GM19463 (cell line): Measurements from ENCODE around the gene GTF2F1.
"Not testable (repeated sequence)": the region's sequence is repeated elsewhere in the genome, so short reads cannot be mapped to it uniquely, and the experiment has no call there.

Experiments used
- ATAC-seq: cut with Tn5 transposase; IDR thresholded peaks from one replicate; pipeline ENCODE4 v1.9.1; 2021; ENCODE audit warnings: mild to moderate bottlenecking, moderate library complexity; ENCODE audit not compliant: unreplicated experiment

The GTF2F1 gene

DNA sequence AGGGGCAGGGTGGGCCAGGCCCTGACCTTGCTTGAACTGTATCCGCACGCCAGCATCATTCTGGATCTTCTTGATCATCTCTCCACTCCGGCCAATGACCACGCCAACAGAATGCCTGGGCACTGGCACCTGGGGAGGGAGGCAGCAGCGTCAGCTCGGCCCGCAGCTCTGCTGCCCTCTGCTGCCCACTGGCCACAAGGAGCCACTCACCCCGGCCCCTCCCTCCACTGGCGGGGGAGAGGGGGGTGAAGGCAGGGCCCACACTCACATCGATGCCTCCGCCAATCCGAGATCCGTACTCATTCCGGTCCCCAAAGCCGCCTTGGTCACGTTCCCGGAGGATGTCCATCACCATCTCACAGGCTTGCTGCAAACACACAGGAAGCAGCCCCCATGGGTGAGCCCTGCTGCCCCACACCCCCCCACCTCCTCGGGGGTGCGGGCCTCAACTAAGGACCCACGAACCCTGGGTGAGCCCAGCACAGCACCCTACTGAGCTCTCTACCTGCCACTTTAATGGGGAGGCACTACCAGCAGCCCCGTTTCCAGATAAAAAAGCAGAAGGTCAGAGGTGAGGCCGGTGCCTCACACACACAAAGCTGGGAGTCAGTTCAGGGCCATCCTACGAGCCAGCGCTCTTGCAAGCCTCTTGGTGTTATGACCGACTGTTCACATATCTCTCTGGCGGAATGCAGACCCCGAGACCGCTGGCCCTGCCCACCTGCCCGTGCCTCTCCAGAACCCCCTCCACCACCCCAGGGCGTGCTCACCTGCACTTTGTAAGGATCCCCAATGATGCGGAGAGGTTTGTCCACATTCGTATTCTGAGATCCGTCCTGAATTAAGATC lies 25.0 kb upstream of the GTF2F1 start:
- ATAC-seq: no peak

DNA sequence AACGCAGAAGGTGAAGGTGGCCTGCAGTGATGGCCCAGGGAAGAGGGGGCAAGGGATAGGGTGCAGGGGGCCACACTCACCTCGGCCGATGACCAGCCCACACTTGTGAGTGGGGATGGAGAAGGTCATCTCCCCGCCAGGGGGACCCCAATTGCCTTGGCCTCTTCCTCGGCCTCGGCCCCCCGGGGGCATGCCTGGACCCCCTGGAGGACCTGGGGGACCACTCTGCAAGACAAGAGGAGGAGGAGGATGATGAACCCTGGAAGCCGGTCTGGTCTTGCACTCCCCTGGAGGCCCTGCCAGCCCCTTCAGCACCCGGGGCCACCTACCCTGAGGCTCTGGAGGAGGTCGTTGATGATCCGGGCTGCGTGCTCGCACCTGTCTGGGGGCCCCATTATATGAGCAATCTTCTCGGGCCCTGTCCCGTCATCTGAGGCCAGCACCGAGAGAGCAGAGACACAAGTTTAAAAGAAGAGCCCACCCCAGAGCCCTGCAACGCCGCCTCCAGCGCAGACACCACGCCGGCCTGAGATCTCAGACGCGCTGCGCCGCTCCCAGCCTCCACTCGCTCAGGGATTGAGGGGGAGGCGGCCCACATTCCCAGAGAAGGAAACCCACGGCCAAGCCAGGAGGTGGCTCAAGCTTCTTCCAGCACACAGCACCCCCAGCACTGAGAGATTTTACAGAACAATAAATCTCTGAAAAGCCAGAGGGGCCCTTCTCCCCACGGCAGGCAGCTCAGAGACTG lies 23.9 kb upstream of the GTF2F1 start:
- ATAC-seq: no peak

DNA sequence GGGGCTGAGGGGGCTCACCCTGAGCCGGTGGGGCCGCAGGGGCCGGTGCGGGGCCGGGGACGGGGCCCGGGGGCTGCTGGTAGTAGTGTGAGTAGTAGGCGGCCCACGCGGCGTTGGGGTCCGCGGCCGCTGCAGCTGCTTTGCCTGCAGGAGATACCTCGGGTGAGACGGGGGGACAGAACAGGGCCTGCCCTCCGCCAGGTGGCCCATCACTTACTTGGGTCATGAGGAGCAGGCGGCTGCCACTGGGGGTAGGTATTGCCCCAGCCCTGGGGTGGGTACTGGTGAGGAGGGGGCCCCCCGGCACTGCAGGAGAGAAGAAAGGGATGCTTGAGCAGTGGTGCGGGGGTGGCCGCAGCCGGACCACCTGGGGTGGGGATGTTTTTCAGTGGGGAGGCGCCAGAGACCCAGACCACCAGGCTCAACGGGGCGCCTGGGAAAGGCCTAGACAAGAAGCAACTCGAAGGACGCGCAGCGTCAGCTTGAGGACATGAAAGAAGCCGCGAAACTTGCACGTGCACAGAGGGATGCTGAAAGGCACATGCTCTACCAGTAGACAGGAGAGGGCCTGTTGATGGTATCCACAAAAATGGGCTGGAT lies 22.7 kb upstream of the GTF2F1 start:
- no peak for ATAC-seq

DNA sequence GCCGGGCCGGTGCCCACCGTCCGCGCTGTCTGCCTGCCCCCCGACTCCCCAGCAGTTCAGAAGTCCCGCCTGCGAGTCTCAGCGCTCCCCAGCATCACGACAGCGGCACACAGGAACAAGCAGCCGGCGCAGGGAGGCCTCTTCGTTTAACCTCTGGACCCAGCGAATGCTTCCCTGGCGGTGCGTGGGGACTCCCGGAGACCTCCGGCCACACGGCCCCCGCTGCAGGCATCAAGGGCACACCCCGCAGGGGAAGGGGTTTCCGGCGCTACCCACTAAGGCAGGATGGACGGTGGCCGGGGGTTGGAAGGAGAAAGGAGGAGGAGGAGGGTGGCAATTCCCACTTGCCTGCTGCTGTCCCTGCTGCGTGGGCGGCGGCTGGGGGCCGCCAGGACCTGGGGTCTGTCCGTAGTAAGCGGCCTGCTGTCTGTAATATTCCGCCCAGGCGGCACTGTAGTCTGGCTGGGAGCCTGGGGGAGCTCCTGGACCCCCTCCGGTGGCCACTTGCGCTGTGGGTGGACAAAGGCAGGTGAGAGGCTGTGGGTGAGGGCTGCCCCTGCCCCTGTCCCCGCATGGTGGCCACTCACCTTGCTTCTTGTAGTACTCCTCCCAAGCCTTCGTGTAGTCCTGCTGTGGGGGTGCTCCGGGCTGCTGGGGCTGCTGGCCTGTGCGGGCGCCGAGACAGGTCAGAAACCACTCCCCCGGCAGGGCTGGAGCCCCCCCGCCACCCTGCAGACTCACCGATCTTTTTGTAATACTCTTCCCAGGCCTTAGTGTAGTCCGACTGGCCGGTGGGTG lies 22.0 kb upstream of the GTF2F1 start:
- ATAC-seq: no peak

DNA sequence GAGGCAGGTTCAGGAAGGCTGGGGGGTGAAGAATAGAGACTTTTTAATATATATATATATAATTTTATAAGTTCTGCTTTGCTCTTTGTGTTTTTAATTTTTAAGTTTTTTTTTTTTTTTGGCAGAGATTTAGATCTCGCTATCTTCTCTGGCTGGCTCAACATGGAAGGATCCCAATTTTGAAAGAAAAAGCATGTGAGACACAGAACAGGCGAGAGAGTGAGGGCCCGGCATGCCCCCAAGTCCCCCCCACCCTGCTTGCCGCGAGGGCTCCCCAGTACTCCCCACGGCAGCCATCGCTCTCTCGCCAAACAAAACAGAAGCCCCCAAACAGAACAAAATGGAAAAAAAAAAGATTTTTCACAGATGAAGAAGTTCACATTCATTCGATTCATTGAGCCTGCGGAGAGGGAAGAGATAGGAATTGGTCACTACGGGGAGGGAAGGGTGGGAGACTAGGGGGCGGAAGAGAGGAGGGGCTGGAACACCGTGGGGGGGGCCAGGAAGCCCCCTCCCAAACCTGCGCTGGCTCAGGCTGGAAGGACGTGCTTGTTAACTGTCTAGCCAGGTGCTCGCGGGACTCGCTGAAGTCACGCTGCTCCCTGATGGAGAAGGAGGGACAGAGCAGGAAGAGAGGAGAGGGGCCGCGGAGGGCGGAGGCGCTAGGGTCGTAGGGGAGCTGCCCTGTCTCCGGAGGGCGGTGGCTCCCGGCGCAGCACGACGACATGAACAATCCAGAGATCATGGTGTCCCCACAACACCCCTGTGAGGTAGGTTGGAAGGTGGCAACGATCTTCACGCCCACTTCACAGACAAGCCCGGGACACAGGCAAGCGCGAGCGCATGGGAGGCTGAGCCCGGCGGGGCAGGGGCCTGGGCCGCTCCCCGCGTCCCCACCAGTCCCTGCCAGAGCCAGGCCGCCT lies 21.0 kb upstream of the GTF2F1 start:
- no peak for ATAC-seq

DNA sequence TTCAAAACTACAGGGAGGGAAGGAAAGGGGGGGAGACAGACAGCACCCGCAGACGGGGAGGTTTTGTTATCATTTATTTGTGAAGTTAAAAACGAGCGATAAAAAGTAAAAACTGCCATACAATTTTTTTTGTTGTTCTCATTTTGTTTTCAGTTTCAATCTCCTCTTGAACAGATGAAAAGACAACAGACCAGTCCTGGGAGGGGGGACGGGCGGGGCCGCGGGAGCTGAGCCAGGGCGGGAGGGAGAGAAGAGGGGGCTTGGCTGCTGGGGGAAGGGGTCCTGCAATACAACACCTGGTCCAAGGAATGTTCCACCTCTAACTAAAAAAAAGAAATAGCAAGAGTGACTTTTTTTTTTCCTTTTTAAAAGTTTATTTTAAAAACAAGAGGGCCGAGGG lies 20.3 kb upstream of the GTF2F1 start:
- no peak for ATAC-seq

DNA sequence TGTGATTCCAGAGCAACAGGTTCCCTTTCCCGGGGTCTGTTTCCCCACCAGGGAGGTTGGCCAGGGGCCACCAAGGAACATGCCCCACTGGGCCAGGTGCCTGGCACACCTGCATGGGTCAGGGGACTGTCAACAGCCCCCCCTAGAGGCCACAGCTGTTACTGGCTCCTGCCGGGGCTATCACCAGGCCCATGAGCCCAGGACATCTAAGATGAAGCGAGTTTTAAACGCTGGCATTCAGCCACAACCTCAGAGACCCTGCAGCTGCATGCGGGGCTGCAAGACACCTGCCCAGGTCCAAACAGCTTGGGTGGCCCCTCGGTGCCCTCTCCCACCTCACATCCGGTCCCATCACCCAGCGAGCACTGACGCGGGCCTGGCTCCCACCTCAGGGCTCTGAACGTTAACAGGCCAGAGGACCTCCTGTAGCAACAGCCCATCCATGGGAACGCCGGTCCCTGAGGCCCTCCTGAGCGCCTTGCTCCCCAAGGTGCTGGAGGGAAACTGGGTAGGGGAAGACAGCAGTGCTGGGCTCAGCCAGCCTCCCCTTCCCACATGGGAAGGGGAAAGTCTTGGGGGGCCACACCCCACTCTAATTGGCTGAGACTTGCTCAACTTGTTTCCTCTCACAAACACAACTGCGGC lies 19.6 kb upstream of the GTF2F1 start:
- ATAC-seq: no peak

DNA sequence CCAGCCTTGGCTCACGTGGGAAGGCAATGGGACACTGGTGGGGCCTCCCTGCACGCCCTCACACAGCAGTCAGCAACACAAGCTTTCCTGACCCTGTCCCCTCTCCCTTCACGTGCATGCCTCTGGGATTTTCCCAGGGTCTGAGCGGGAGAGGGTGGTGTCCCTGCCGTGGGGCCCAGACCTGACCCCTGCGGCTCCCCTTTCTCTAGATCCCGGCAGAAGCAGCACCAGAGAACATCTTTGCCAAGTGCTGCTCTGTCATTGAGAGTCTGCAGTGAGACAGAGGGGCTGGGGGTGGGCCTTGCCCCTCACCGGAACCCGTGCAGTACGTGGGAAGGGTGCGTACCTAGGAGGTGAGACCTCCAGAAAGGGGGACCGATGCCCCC lies 19.1 kb upstream of the GTF2F1 start:
- ATAC-seq: no peak

DNA sequence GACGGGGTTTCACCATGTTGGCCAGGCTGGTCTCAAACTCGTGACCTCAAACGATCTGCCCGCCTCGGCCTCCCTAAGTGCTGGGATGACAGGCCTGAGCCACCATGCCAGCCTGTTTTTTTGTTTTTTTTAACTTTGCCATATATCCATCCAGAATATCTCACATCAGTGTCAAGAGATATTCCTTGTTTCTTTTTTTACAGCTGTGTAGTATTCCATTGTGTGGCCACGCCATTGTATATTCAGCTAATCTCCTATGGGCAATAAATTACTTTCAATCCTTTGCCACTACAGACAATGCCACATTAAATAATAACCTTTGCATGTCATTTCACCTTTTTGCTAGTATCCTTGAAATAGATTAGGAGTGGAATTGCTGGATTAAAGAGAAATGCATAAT lies 16.4 kb upstream of the GTF2F1 start:
- no peak for ATAC-seq

DNA sequence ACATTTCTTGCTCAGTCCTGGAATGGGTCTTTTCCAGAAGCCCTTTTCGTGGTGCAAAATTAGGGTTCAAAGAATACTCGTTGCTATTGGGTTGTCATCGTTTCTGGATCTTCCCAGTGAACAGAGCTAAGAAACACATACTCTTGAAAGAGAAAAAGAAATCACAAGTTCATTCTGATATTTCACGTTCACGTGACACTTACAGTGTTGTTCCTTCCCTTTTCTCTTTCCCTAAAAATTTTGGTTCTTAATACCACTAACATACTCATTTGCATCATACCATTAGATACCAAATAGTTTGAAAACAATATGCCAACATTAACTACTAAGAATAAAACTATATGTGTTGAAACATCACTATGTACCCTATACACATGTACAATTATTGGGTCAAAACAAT lies 13.4 kb upstream of the GTF2F1 start:
- no peak for ATAC-seq

DNA sequence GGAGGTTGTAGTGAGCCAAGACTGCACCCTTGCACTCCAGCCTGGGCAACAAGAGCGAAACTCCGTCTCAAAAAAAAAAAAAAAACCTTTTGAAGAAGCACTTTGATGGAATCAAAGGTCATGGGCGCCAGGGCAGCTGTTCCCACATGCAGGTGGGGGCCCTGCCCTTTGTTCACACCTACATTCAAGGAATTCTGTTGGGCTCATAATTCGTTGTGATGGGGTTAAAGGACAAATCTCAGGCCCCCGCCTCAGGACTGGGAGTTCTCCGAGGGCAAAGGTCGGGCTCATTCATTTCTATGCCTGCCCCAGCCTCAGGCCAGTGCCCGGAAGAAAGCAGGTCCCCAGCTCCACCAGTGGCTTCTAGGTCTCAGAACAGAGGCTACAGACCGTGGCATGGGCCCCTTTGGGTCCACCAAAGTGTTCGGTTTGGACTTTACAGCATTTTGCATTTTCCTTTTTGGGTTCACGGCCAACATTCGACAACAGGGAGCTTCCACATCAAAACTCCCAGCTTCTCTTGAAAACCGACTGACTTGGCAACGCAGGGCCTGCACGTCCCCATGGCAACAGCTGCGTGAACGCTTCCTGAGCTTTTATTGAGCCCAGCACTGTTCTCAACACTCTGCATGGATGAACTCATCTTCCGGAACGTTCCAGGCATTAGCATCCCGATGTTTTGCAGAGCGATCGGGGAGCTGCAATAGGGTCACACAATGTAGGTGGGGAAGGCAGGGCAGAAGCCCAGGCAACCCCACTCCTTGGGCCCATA lies 10.1 kb upstream of the GTF2F1 start:
- no peak for ATAC-seq

DNA sequence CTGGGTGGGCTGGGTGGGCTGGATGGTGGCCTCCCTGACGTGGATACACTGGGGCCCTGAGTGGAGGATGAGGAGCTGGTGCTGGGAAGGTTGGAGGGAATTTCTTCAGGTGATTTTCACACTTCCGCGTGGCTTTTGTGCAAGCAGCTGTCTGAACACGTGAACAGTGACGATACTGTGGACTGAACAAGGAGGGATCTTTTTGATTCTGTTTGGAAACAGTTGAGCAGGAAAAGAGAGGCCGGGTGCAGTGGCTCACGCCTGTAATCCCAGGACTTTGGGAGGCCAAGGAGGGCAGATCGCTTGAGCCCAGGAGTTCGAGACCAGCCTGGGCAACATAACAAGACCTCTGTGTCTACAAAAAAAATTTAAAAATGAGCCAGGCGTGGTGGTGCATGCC lies 9.1 kb upstream of the GTF2F1 start:
- ATAC-seq: no peak

DNA sequence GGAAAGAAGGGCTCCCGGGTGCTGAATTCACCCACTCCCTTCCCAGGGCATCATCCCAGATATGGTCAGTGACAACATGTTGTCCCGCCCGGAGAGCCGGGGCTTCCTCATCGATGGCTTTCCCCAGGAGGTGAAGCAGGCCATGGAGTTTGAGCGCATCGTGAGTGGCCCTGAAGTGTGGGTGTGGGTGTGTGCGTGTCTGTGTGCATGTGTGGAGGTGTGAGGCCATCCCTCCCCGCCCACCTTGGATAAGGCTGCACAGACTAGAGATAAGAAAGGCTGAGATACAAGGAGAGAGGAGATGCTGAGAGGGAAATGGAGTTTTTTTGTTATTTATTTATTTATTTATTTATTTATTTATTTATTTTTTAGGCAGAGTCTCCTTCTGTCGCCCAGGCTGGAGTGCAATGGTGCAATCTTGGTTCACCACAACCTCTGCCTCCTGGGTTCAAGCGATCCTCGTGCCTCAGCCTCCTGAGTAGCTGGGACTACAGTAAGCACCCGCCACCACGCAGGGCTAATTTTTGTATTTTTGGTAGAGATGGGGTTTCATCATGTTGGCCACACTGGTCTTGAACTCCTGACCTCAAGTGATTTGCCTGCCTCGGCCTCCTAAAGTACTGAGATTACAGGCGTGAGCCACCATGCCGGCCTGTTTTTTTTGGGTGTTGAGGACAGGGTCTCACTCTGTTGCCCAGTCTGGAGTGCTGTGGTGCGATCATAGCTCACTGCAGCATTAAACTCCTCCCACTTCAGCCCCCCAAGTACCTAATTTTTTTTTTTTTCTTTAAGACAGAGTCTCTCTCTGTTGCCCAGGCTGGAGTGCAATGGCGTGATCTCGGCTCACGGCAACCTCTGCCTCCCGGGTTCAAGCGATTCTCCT lies 7.3 kb upstream of the GTF2F1 start:
- not testable (repeated sequence) for ATAC-seq

DNA sequence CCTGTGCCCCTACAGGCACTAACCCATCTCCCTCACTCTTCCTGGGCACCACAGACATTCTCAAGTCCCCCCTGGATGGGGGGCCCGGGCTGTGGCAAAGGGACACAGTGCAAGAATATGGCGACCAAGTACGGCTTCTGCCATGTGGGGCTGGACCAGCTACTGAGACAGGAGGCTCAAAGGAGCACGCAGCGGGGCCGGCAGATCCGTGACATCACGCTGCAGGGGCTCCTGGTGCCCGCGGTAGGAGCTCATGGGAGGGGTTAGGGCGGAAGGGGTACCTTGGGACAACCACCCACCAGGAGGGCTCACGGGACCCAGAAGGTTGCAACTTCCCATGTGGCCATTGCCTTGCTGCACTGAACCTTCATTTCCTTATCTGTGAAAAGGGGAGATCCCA lies 3.3 kb upstream of the GTF2F1 start:
- no peak for ATAC-seq

DNA sequence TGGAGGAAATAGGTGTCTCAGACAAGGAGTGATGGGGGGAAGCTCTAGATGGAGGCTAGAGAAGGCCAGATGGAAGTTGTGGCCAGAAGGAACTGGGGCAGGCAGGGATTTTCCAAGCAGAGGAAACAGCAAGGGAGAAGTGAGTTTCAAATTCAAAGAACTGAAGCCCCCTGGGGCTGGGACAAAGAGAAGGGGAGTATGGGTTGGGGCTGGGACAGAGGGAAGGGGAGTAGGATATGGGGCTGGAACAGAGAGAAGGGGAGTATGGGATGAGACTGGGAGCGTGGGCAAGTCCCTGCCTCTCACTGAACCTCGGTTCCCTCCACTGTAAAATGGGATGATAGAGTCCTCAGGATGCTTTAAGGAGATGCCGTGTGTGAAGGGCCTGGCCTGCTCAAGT lies 1.9 kb upstream of the GTF2F1 start:
- ATAC-seq: no peak

DNA sequence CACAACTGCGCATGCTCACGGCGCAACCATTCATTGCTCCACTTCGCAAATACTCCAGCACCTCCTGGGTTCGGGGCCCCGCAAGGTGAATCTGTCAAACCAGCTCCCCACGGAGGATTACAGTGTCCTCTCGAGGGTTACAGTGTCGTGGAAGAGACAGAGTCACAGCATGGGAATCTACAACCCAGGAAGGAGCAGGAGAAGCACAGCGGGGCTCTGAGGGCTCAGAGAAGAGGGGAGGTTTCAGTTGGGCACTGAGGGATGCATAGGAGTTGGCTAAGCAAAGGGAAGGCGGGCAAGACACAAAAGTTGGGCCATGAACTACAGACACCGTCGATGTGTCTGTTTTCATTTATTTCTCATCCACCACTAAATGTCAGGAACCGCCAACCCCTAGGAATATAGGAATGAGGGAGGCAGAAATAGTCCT lies 1.0 kb upstream of the GTF2F1 start:
- ATAC-seq: no peak

DNA sequence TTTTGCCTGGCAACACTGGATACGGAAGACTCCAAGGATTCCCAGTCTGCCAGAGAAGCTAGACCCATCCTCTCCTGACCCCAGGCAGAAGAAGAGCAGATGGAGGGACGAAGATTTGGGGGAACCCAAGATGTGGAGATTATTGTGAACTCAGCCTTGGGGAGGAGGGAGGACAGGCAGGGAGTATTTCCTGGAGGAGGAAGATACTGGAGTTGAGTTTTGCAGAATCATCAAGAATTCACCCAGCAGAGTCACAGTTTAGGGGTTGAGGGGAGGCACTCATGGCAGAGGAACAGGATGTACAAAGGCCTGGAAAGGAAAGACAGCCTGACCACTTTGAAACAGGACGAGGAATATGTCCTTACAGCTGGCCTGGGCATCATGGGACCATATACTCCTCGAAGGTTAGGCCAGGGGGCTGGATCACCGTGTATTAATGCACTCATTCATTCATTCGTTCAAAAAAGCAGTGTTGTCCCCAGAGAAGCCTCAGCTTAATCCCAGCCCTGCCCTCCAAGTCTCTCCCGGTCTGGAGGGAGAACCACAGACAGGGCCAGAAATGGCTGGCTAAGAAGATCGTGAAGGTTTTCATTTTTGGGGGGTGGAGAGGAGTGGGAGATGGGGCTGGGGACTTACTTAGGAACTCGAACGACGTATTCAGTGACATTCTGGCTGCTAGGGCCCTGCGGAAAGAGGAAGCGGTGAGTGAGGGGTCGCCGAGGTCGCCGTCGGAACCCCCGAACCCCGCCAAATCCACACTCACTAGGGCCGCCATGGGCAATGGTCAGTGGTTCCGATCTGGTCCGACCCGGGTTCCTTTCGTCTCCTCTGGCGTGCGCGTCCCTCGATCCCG lies 517 bp downstream of the GTF2F1 start:
- ATAC-seq: no peak
